Measurements from ENCODE around the gene NSUN3. TPM values are rescaled to one million over a fixed set of nuclear protein-coding genes. Genes with fewer than 3 reads are reported as not detected.

The NSUN3 gene
- total RNA-seq, 2 donors from 2014 or later, result 20.4 to 22.3 TPM

DNA sequence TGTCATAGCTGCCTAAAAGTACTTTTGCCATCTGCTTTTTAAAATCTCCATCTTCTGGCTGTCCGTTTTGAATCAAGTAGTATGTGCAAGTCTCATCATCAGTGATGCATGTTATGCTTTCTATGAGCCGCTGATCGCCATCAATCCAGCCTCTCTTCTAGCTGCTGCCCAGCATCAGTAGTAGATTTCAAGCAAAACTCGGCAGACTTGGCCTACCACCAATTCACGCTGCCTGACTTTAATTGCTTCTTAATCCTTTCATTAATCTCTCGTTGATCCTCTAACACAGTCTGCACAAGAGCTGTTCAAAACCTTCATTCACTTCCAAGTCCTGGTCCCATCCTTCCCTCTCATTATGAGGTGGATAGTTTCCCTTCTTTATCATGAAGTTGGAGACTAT lies 104.9 kb downstream of the NSUN3 start:
- H3K36me3 Mint-ChIP-seq, result no peaks in the 10 kb centered on the region
- no peak overlapping the region for H3K27ac Mint-ChIP-seq
- H3K4me3 Mint-ChIP-seq, result no peak overlapping the region
- H3K27me3 Mint-ChIP-seq, result no peaks in the 10 kb centered on the region
- H3K9me3 Mint-ChIP-seq, result peaks cover 7% of the 10 kb centered on the region
- ATAC-seq, result no peak
- DNase-seq (ENCODE audit: low spot score), result no peak
- H3K4me1 Mint-ChIP-seq (ENCODE audit: low read depth in 2 of 2), result no peaks in the 10 kb centered on the region

DNA sequence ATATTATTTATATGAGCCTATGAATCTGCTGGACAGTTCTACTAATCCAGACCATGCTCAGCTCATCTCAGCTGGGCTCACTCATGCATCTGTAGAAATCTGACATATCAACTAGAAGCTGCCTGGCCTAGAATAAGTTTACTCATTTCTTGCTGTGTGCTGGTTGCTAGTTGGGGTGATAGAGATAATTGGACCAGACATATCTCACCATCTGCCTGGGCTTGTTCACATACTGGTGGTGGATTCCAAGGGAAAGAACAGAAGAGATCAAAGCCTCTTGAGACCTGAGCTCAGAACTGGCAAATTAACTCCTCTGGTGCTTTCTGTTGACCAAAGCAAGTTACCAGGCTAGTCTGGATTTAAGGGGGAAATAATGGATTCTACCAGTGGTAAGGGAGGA lies 109.1 kb downstream of the NSUN3 start:
- DNase-seq (ENCODE audit: low spot score) (no peak), ATAC-seq (no peak)
- H3K27me3 Mint-ChIP-seq, result no peaks in the 10 kb centered on the region
- H3K27ac Mint-ChIP-seq, result no peak overlapping the region
- H3K36me3 Mint-ChIP-seq, result no peaks in the 10 kb centered on the region
- H3K4me3 Mint-ChIP-seq, result no peak overlapping the region
- no peaks in the 10 kb centered on the region for H3K9me3 Mint-ChIP-seq
- no peaks in the 10 kb centered on the region for H3K4me1 Mint-ChIP-seq (ENCODE audit: low read depth in 2 of 2)

DNA sequence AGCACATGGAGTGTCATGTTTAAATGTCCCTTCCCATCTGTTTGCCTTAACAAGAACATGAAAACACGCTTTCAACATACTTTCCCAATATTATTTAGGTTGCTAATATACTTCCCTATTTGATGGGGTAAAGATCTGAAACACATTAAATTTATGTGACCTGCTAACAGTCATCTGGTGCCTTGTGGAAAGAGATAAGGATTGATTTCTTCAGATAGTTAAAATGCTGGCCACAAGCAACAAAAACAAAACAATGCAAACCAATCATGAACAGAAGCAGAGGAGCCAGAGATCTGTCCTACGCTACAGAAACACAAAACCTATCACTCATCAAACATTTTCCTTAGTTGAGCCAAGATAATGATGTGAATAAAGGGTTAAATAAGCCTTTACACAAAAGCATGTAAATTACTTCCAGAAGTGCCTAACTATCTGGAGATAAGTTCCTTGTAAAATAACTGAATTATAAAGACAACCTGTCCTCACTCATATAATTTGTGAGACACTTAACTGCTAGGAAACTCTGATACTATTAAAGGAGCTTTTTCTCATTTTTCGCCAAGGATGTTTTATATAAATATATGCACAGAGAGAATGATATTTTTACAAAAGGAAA lies 109.9 kb downstream of the NSUN3 start:
- H3K9me3 Mint-ChIP-seq, result no peaks in the 10 kb centered on the region
- no peaks in the 10 kb centered on the region for H3K36me3 Mint-ChIP-seq
- H3K4me3 Mint-ChIP-seq, result no peak overlapping the region
- no peaks in the 10 kb centered on the region for H3K4me1 Mint-ChIP-seq (ENCODE audit: low read depth in 2 of 2)
- no peak overlapping the region for H3K27ac Mint-ChIP-seq
- DNase-seq (ENCODE audit: low spot score), result no peak
- ATAC-seq, result no peak
- H3K27me3 Mint-ChIP-seq, result no peaks in the 10 kb centered on the region

DNA sequence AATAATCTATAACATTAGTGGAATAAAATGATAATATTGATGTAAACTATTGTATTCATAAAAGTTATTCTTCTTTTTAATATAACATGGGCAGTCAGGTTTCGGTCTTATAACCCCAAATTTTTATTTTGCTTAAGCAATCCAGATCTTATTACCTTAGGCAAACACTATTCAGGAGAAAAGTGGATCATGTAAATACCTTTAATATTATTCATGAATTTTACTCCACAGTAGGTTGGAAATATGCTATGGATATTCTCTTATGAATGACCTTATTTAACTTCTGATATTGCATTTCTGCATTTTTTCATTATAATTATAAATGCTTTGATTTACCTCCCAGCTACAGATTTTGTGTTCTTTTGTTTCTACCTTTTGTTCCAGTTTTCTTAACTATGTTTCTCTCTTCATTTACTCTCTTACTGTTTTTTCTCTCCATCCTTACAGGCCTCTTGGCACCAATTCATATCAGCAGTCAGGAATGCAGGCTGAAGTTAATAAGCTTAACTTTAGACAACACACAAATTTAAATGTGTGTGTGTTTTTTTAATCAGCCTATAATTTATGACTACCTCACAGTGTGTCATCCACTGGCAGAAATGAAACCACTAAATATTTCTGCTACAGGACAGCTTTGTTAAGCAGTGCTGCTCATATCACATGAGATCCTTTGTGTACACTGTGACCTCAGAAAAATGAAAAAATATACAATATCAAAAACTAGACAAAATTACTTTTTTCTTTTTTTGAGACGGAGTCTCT lies 111.0 kb downstream of the NSUN3 start:
- Mint-ChIP-seq H3K4me1 (ENCODE audit: low read depth in 2 of 2) (no peaks in the 10 kb centered on the region), H3K27ac (no peak overlapping the region), H3K36me3 (no peaks in the 10 kb centered on the region), H3K27me3 (no peaks in the 10 kb centered on the region), H3K4me3 (no peak overlapping the region), H3K9me3 (no peaks in the 10 kb centered on the region)
- no peak for ATAC-seq
- no peak for DNase-seq (ENCODE audit: low spot score)

DNA sequence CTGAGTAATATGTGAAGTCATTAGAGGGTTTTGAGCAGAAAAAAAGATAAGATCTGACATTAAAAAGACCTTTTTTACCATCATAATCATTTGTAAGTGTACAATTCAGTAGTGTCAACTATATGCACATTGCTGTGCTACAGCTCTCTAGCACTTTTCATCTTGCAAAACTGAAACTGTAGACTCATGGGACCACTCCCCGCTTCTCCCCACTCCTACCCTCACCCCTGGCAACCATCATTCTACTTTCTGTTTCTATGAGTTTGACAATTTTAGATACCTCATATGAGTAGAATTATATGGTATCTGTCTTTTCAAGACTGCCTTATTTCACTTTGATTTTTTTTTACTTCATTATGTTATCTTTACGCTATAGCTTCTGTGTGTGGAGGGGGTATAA lies 112.8 kb downstream of the NSUN3 start:
- no peak for ATAC-seq
- Mint-ChIP-seq H3K9me3 (no peaks in the 10 kb centered on the region), H3K36me3 (no peaks in the 10 kb centered on the region), H3K27me3 (no peaks in the 10 kb centered on the region), H3K4me3 (no peak overlapping the region), H3K27ac (no peak overlapping the region), H3K4me1 (ENCODE audit: low read depth in 2 of 2) (no peaks in the 10 kb centered on the region)
- no peak for DNase-seq (ENCODE audit: low spot score)

DNA sequence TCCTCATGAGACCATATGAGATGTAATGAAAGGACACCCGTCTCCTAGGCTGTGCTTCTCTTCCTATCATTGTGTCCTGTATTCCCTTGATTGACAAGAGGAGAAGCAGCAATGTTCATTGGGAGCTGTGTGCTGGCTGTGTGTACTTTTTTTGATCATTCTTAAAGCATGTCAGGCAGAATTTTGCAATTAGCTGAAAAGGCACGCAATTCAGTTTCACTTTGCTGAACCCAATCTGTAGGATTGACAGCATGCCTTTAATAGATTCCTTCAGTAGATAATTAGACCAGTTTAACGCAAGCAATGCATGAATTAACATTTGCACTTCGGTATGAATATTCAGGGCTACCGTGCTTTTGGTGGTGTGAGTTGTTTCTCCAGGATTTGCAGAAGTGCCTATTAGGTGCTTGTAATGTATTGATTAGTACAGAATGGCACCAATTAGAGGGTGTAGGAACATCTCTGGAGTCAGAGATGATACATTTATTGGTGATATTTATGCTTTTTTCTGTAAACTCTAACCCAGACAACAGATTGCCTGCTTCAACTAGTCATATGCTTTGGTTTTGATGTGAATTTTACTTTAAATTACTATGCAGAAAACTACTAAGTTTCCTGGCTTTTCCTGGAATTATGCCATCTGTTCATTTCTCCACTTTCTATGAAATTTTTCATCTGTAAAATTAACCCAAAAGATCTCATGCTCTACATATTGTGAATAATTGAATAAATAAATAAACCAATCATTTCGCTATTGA lies 114.3 kb downstream of the NSUN3 start:
- Mint-ChIP-seq H3K36me3 (no peaks in the 10 kb centered on the region), H3K4me3 (no peak overlapping the region), H3K27ac (no peak overlapping the region), H3K4me1 (ENCODE audit: low read depth in 2 of 2) (no peaks in the 10 kb centered on the region), H3K9me3 (no peaks in the 10 kb centered on the region), H3K27me3 (no peaks in the 10 kb centered on the region)
- DNase-seq (ENCODE audit: low spot score), result no peak
- ATAC-seq, result no peak

Other genes with a start within 250 kb of the NSUN3 start
- gene PROS1, start 89.2 kb upstream of the NSUN3 start, total RNA-seq, result not detected
- 10 to 100 TPM in 1 of 2 donors, 1 to 10 TPM in 1; 9.9 to 15.6 TPM for gene ARL13B, start 82.9 kb upstream of the NSUN3 start, total RNA-seq
- not detected for gene STX19, start 34.5 kb upstream of the NSUN3 start, total RNA-seq
- 1 to 10 TPM; 4.7 to 5.0 TPM for gene DHFR2, start 145 bp upstream of the NSUN3 start, total RNA-seq

All from natural killer cell treated with Interleukin-12 subunit alpha and Interleukin-12 subunit beta and Interleukin-15 and Interleukin-18, amount 100 ng/mL, for 72 hours (primary cell).